Suppressor macrophage (primary cell): ENCODE data around the gene PTPN12.
A peak's percentile ranks its signal among the peaks of the same experiment; 100 is the strongest.
"Not testable (repeated sequence)": the region's sequence is repeated elsewhere in the genome, so short reads cannot be mapped to it uniquely, and the experiment has no call there.

Source experiments
- DNase-seq, 4 experiments: peaks; one replicate each; pipeline ENCODE4 v3.0.0-alpha.2; 2020 to 2022
- total RNA-seq, 17 experiments: gene quantifications; one replicate each; lab custom pipeline; 2026; ENCODE audit warnings: mixed read lengths in 6 of 17, inconsistent platforms in 3 of 17; lab: John Stamatoyannopoulos, UW

The PTPN12 gene
- total RNA-seq: 34.7 to 250 (median 114) reads per million in 17 experiments

DNA sequence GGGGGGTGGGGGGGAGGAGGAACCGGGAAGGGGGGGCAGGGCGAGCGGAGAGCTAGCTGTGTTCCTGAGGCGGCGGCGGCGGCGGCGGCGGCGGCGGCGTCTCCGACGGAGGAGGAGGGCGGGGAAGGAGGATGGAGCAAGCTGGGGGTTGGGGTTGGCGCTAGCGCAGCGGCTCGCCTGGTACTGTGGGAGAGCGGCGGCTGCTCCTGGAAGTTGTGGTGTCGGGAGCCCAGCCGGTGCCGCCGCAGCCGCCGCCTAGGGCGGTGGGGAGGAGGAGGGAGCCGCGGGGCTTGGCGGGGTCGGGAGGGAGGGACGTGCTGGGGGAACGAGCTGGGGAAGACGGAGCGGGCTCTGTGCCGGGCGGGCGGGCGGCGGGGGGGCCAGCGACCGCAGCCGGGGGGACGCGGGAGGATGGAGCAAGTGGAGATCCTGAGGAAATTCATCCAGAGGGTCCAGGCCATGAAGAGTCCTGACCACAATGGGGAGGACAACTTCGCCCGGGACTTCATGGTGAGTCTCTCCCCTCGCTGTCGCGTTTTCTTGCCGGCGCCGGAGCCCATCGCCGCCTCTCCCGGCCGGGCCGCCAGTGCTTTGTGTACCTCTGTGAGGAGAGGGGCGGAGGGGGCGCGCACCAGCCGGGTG, at the start of gene PTPN12:
Gene PTPN12, plus strand, starts transcription at position 160 of the 642 bp plus-strand sequence. Its CDS starts 252 bp downstream, at position 412.
- DNase-seq: peak in 3 of 4 experiments; percentile 26 to 65 (median 38)

DNA sequence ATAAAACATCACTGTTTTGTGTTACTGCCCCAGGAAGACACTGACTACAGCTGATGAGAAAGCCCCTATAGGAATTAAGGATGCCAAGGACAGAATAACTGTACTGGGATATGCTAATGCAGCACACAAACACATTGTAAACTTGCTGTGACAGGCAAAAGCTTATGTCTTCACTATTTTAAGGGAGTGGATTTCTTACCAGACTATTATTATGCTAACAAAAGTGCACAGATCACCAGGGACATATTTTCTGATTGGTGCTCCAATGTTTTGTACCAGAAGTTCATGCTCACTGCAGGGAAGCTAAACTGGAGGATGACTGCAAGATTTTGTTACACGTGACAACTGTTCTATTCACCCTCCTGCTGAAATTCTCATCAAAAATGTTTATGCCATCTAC, 48.1 kb upstream of the PTPN12 start:
- no peak for DNase-seq

DNA sequence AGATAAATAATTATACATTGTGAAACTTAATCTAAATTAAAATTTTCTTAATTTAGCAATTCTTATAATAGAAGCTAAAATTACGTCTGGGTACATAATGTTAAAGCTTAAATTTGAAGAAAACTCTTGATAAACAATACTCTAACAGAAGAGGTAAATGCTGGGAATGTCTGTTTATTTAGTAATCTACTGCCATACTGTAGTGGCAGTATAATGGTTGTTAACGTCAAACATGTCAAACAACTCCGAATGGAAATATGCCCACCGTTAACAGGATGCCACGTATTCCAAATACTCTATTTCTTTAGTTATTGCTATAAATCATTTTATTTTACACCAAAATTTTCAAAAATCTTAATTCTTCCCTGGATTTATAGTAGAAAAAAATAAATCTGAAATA, 40.0 kb upstream of the PTPN12 start:
- DNase-seq: no peak

DNA sequence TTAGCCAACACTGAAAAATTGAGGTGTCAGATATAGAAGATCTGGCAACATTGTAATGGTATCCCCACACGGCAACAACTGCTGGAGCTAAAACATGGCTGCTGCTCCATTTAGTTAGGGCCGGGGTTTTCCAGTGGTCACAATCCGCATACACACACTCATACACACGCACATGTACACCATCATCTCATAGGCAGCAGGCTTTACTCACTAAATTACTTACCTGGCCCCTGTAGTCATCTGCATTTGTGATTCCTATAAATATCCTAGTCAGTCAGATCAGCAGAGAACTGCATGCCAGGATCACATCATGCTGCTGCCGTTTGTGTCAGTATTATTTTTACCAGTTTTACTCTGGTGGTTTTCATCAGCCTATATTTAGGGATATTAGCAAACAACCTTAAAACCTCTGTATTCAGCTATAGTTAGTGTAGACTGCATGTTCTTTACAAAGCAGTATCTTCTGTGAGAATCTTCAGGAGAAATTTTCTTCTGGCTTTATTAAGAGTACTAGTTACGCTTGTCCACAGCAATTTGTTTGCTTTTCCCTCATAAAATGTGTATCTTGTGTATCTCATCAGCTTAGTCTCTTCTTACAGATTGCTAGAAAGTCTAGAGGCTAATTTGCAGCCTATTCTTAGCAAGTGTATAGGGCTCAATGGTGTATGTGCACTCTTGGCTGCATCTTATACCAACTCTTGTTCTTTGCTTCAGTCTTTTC, 38.3 kb upstream of the PTPN12 start:
- DNase-seq: no peak

DNA sequence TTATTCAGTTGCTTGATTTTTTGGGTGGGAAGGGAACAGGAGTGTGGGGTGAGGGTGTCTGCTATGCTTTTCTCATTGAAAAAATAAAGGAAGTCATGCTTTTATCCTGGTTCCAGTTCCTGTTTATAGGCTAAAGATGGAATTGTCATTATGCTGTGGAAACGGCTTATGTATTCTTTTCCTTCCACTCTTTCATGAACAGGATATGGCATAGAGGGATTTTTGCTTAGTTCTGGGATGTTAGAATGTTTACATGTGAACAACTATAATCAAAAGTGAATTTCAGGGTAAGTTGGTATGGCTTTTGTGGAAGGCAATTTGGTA, 35.9 kb upstream of the PTPN12 start:
- DNase-seq: peak in 3 of 4 experiments; percentile 45 to 74 (median 72)

DNA sequence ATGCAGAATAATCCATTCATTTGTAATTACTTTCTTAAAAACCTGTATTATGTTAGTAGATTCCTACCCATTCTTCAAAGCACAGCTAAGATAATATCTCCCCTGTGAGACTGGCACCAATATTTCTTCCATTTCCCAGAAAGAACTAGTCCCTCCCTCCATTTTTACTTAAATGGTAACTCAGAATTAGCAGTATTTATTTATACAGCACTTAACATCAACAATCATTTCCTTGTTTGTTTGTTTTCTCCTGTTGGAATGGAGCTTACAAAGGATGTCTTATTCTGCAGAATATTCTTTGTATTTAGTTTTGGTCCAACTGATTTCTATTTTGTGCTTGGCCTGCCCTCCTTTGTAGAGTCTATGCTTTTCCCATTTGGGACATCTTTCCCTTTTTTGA, 32.1 kb upstream of the PTPN12 start:
- DNase-seq: no peak

DNA sequence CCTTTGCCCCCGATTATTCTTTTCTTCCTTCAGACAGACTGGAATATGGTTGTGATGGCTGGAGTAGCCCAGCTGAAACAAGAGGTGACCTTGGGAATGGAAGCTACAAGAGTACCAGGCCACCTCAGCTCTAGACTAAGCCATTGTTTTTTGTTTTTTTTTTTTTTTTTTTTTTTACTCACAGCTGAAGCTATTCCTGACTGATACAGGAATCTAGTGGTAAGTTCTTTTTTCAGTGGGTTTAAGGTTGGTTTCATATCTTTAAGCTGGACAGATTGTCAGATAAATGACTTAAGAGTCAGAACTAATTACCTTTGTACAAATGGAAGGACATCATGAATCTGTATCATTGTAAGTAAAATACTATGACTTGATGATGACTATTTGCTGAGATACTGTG, 30.2 kb upstream of the PTPN12 start:
- DNase-seq: no peak

DNA sequence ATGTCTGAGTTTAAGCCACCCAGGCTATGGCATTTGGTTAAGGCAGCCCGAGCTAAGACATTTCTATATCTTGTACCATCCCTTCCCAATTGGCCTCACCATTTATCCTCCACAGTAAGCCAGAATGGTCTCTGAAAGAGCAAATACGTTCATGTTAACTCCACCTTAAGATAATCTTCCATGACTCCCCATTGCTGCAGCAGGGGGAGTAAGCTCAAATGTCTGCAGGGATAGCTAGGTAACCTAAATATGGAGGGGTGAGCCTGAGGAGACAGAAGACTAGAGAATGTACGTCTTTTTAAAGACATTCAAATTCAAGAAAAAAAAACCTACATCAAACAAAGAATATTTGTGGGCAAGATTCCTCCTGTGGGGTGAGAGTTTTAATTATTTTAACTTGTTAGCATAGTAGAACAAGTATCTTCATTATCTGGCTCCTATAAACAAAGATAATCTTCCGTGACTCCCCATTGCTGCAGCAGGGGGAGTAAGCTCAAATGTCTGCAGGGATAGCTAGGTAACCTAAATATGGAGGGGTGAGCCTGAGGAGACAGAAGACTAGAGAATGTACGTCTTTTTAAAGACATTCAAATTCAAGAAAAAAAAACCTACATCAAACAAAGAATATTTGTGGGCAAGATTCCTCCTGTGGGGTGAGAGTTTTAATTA, 24.0 kb upstream of the PTPN12 start:
- not testable (repeated sequence) for DNase-seq

DNA sequence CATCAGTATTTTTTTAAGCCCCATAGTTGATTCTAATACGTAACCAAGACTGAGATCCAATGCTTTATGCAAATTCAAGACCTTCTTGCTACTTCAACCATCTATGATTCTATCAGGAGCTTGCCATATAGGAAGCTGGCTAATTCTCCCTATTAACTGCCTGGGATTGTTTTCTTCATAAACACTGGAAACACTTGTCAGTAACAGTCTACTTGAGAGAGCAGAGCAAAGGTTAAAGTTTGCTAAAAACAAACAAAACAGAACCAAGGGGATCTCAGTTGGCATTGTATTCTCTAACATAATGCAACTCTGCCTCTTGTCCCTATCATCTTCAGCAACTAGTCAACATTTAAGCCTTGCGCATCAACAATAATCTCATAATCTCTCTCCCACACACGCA, 21.0 kb upstream of the PTPN12 start:
- no peak for DNase-seq

DNA sequence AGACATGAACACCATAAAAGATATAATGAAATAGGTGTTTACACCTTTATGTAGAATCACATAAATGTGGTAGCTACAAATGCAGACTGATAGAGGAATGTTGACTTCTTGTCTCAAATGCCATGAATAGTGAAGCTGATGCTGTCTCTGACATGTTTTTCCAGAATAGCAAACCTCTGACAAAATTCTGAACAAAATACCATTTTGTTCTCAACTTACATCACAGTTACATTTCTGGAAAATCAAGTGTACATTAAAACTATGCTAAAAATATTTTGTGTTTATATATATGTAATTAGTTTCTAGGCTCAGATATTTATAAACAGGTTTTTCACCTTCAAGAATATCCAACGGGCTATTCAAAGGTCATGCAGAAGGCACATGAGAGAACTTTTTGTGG, 16.8 kb upstream of the PTPN12 start:
- DNase-seq: no peak

DNA sequence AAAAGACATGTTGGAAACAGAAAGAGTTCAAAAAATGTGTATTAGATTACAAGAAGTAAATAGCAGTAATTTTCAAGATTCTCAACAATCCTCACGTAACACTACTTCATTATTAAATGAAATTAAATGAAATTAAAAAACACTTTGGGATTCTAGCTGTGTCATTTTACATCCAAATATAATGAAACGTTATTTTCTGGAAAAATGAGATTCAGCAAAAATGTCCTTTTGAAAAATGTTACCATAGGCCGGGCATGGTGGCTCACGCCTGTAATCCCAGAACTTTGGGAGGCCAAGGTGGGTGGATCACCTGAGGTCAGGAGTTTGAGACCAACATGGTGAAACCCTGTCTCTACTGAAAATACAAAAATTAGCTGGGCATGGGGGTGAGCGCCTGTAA, 15.6 kb upstream of the PTPN12 start:
- not testable (repeated sequence) for DNase-seq

DNA sequence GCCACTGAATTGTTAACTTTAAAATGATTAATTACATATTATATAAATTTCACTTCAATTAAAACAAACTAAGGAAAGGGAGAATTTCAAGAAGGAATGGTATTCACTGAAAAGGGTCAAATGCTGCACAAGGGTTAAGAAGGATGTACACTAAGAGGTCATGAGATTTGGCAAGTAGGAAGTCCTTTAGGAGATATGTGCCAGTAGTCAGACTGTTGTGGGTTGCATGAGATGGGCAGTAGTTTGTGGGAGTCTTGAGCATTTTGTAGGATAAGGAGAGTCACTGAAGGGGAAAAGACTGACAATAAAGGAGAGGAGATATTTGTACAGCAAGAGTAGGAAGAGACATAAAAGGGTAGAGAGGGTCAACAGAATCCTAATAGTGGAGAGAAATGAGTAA, 12.4 kb upstream of the PTPN12 start:
- peak; percentile 60 to 84 (median 72) for DNase-seq

DNA sequence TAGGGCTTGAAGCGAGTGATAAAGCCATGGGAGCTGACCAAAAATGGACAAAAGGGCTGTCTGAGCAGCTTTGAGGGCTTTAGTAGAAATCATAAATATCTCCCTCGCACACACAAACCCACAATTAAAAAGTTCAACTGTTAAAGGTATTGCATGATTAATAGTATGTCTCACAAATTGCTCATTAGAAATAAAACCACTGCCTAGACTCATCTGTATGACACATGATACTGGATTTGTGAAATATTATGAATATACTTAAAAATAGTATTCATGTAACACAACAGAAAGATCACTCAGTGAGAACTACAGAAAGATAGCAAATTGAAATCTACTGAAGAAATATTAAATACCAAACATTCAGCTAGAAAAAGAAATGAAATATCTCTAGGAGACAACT, 11.9 kb upstream of the PTPN12 start:
- DNase-seq: peak in 2 of 4 experiments; percentile 43 to 50

DNA sequence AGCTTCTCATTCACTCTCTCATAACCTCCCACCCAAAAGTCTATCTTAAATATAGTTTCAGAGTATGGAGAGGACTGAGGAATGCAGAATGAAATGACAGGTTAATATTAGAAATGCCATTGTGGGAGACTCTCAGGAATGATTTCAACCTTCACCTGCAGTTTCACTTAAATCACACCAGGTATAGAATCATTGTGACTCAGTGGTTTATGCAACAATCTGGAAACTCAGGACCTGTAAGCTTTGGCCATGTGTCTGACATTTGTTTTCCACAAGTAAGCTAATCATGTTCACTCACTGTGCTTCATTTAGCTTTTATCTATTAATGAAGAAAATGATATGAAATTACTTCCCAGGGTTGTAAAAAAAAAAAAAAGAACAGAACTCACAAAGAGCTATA, 8.7 kb upstream of the PTPN12 start:
- no peak for DNase-seq

DNA sequence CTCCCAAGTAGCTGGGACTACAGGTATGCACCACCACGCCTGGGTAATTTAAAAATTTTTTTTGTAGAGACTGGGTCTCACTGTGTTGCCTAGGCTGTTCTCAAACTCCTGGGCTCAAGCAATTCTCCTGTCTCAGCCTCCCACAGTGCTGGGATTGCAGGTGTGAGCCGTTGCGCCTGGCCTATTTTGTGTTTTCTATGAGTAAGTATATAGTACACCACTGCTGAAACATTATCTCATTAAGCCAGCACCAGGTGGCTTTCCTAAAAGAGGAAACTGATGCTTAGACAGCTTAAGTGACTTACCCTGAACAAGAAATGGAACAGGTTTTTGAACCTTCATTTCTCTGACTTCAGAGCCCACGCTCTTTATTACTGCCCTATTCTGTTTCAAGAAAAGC, 7.8 kb upstream of the PTPN12 start:
- DNase-seq: no peak

DNA sequence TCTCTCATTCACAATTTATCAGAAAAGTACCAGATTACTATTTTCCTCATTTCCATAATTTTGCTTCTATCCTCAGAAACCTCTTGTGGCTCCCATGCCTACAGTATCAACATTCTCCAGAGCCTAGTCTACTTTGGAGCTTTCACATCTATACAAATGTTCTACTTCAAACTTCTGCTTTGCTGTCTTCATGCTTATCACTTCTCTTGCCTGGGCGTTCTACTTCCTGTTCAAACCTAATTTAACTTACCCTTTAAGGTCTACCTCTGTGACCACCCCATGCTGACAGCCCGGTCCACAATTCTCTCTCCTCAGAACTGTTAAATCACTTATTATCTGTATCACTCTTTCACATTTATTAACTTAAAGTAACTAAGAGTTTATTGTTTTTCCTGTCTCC, 6.1 kb upstream of the PTPN12 start:
- DNase-seq: peak; percentile 22 to 62 (median 46)

DNA sequence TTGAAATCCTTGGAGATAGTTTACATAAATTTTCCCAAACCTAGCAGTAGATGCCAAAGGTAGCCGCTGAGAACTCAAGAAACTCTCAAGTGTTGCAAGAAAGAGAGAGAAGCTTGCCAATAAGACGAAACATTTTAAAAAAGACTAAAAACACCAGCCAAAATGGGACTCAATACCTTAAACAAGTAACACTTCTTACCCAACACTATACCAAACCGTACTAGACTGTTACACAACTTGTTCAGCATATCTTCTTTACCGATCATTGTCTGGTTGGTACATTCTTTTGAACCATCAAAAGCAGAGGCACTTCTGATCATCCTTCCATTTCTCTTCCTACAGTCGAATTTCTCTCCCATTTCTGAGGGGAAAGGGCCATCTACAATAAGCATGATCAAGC, 4.8 kb upstream of the PTPN12 start:
- no peak for DNase-seq

DNA sequence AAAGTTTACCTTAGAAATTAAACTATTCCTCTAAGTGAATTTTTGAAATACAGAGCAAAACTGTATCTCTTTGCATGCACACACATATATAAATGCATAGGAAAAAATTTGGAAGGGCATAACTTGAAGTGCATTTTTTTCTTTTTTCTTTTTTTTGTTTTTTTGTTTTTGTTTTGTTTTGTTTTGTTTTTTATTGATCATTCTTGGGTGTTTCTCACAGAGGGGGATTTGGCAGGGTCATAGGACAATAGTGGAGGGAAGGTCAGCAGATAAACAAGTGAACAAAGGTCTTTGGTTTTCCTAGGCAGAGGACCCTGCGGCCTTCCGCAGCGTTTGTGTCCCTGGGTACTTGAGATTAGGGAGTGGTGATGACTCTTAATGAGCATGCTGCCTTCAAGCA, 4.4 kb upstream of the PTPN12 start:
- not testable (repeated sequence) for DNase-seq

DNA sequence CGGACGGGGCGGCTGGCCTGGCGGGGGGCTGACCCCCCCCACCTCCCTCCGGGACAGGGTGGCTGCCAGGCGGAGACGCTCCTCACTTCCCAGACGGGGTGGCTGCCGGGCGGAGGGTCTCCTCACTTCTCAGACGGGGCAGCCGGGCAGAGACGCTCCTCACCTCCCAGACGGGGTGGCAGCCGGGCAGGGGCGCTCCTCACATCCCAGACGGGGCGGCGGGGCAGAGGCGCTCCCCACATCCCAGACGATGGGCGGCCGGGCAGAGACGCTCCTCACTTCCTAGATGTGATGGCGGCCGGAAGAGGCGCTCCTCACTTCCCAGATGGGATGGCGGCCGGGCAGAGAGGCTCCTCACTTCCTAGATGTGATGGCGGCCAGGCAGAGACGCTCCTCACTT, 3.0 kb upstream of the PTPN12 start:
- not testable (repeated sequence) for DNase-seq

DNA sequence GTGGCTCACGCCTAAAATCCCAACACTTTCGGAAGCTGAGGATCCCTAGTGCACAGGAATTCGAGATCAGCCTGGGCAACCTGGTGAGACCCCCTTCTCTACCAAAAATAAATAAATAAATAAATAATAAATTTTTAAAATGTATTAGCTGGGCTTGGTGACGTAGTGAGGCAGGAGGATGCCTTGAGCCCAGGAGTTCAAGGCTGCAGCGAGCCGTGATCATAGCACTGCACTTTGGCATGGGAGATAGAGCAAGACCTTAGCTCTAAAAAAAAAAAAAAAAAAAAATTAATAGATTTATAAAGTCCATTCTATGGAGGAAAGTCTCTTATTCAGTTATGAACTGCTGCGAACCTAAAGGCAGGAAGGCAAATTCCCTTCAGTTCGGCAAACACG, 1.1 kb upstream of the PTPN12 start:
- DNase-seq: no peak

DNA sequence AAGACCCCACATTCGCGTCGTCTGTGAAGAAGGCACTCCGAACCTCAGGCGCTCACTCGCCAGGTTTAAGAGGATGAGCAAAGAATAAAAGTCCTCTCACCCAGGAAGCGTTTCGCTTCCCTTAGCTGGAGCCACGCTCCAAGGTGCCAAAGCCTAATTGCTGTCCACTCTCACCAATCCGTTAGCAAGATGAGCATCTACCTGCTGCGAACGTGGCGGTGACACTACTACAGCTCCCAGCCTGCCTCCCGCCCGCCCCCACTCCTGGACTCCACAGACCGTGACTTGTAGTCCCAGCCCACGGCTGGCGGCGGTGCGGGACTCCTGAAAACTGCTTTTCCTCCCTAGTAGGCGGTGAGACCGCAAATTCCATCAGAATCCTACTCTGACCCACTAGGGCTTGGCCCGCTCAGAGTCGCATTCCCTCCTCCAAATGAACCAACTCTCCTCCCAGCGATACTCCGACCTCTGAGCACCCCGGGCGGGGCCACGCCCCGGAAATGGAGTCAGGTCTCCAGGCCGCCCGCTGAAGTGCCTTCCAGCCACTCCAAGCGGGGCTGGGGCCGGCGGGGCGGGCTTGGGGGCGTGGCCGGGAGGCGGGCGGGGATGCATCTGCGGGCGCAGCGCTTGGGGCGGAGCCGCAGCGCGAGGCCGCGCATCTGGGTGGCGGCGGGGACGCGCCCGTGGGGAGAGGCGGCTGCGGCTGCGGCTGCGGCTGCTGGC, 521 bp upstream of the PTPN12 start:
- DNase-seq: peak; percentile 98 to 99 (median 98)

DNA sequence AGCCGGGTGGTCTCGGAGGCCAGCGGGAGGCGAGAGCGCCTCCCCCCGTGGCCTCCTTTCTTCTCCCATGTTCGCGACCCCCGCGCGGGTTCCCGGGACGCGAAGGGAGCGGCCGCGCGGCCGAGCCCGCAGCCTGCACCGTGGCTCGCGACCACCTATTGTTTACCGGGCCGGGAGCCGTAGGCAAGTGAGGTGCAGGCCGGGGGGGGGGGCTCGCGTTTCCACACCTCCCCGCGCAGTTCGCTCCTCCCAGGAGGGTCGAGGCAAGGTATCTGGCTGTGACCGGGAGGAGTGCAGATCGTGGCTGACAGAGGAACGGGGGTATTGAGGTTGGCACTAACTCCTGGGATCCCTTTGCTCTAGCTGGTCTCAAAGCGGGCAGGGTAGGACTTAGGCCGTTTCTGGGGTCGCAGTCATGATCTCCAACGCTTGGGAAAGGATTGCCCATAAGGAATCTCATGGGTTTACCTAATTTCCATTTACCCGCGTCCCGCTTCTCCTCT, 734 bp downstream of the PTPN12 start:
- peak in 2 of 4 experiments; percentile 49 to 54 for DNase-seq
